HCT116 (cell line): Measurements from ENCODE around the gene RAP1A. TPM values are rescaled to one million over a fixed set of nuclear protein-coding genes. Genes with fewer than 3 reads are reported as not detected.
A peak's percentile ranks its signal among the peaks of the same experiment; 100 is the strongest.

ENCODE experiments used
- ATAC-seq: fragments of 200-7000 bp; cut with Tn5 transposase; 2 replicates; pipeline ENCODE4 v1.9.1; 2020; ENCODE audit warnings: mild to moderate bottlenecking, moderate library complexity
- BruUV-seq: library from RNA; stranded (reverse); fragments of 400-500 nt; replicated peaks from 2 replicates; lab custom pipeline; 2021; lab: Mats Ljungman, UMichigan
- CTCF ChIA-PET: fragments of 300-600 bp; sonication (Branson Sonifier 250); formaldehyde crosslinking; loops from one replicate; lab custom pipeline; 2021; ENCODE audit warnings: antibody characterized with exemption; lab: Charles Lee
- POLR2A ChIA-PET: fragments of 300-600, 350-600 bp; sonication (Branson Sonifier 250); formaldehyde crosslinking; loops from one replicate; lab custom pipeline; 2021; ENCODE audit warnings: antibody characterized with exemption; lab: Charles Lee
- RAD21 ChIA-PET, 2 experiments: fragments of 300-600 bp; sonication (Branson Sonifier 250); formaldehyde crosslinking; loops; one replicate each; lab custom pipeline; 2023; ENCODE audit warnings: low total read pairs in 2 of 2; ENCODE audit not compliant: uncharacterized antibody in 2 of 2, unreplicated experiment in 2 of 2, low non-redundant PET in 1 of 2; lab: Charles Lee
- DNase-seq: peaks from one replicate; pipeline ENCODE4 v3.0.0-alpha.2; 2010; ENCODE audit warnings: low read depth, low spot score
- H2AFZ ChIP-seq: fragments of 200-600 bp; shearing (Covaris generic), sonication (generic); 2 replicates; pipeline ENCODE4 v1.6.1; 2017; ENCODE audit warnings: low read depth, mixed run types, mixed read lengths, antibody characterized with exemption, low read length; ENCODE audit not compliant: poor library complexity, severe bottlenecking
- H3K27ac ChIP-seq: 2 replicates; pipeline ENCODE4 v1.5.1; 2012; ENCODE audit warnings: low read depth, low read length
- H3K27me3 ChIP-seq: fragments of 200-600 bp; sonication (generic); 2 replicates; pipeline ENCODE4 v1.6.1; 2016; ENCODE audit warnings: mixed run types, low read length, mixed read lengths; ENCODE audit not compliant: insufficient read depth
- H3K36me3 ChIP-seq, 2 experiments: fragments of 200-500 bp in 1 of 2; fragments of 200-600 bp in 1 of 2; sonication (Bioruptor generic) in 1 of 2; sonication (generic) in 1 of 2; 2 replicates each; pipeline versions ENCODE4 v1.5.1 to v1.6.1; 2014 to 2016; ENCODE audit warnings: low read length in 2 of 2, inconsistent platforms in 1 of 2, mixed read lengths in 1 of 2, mixed run types in 1 of 2; ENCODE audit not compliant: insufficient read depth in 2 of 2, control insufficient read depth in 1 of 2
- H3K4me1 ChIP-seq, 2 experiments: fragments of 200-600 bp in 1 of 2; sonication (generic) in 1 of 2; 2 replicates each; pipeline versions ENCODE4 v1.5.1 to v1.6.1; 2012 to 2017; ENCODE audit warnings: low read length in 2 of 2, inconsistent platforms in 1 of 2, mild to moderate bottlenecking in 1 of 2, mixed read lengths in 1 of 2, mixed run types in 1 of 2, moderate library complexity in 1 of 2; ENCODE audit not compliant: insufficient read depth in 2 of 2, control insufficient read depth in 1 of 2
- H3K4me2 ChIP-seq: fragments of 200-600 bp; sonication (generic); 2 replicates; pipeline ENCODE4 v1.6.1; 2017; ENCODE audit warnings: mixed run types, low read length, mixed read lengths
- H3K4me3 ChIP-seq, 2 experiments: fragments of 200-600 bp in 1 of 2; sonication (generic) in 1 of 2; replicated peaks in 1 of 2; 2 replicates each; pipeline ENCODE4 v1.5.1; 2011 to 2016; ENCODE audit warnings: low read length in 2 of 2, control low read depth in 1 of 2, low read depth in 1 of 2, mild to moderate bottlenecking in 1 of 2, mixed read lengths in 1 of 2, mixed run types in 1 of 2
- H3K79me2 ChIP-seq: fragments of 200-600 bp; sonication (generic); 2 replicates; pipeline ENCODE4 v1.6.1; 2017; ENCODE audit warnings: mild to moderate bottlenecking, mixed run types, low read length, moderate library complexity, mixed read lengths; ENCODE audit not compliant: insufficient read depth
- H3K9ac ChIP-seq: fragments of 200-600 bp; sonication (generic); 2 replicates; pipeline ENCODE4 v1.6.1; 2016; ENCODE audit warnings: low read length, mixed read lengths
- H3K9me2 ChIP-seq: fragments of 200-600 bp; sonication (generic), shearing (Covaris generic); 2 replicates; pipeline ENCODE4 v1.6.1; 2017; ENCODE audit warnings: mixed run types, mild to moderate bottlenecking, moderate library complexity; ENCODE audit not compliant: insufficient read depth
- H3K9me3 ChIP-seq, 2 experiments: fragments of 200-500 bp in 1 of 2; fragments of 200-600 bp in 1 of 2; sonication (Bioruptor generic) in 1 of 2; sonication (generic) in 1 of 2; 2 replicates each; pipeline ENCODE4 v1.6.1; 2014 to 2017; ENCODE audit warnings: low read length in 2 of 2, mixed read lengths in 2 of 2, inconsistent platforms in 1 of 2, low read depth in 1 of 2, mild to moderate bottlenecking in 1 of 2, mixed run types in 1 of 2, moderate library complexity in 1 of 2; ENCODE audit not compliant: control insufficient read depth in 1 of 2, insufficient read depth in 1 of 2
- H4K20me1 ChIP-seq: fragments of 200-600 bp; sonication (generic), shearing (Covaris generic); 2 replicates; pipeline ENCODE4 v1.6.1; 2017; ENCODE audit warnings: mixed run types, mild to moderate bottlenecking, moderate library complexity; ENCODE audit not compliant: insufficient read depth
- EGR1 ChIP-seq: IDR thresholded peaks from 2 replicates; pipeline ENCODE4 v1.6.1; 2012; ENCODE audit warnings: low read depth
- REST ChIP-seq: IDR thresholded peaks from 2 replicates; pipeline ENCODE4 v1.6.1; 2012; ENCODE audit warnings: low read depth
- ZNF274 ChIP-seq: fragments of 200-500 bp; sonication (Bioruptor generic); IDR thresholded peaks from 2 replicates; pipeline ENCODE4 v1.6.1; 2014; ENCODE audit warnings: mild to moderate bottlenecking, low read depth, low read length, inconsistent platforms
- intact Hi-C: fragments of 100-400 bp; cut with micrococcal nuclease; formaldehyde crosslinking; loops from 2 replicates; pipeline ENCODE4 v1.10.0; 2022
- total RNA-seq: library from RNA; stranded (reverse); gene quantifications from one replicate; pipeline ENCODE4 v1.2.1, GENCODE V29; 2021; ENCODE audit not compliant: unreplicated experiment
- TF ChIP-seq, protein P1 (sequence below): IDR thresholded peaks from 2 replicates; pipeline ENCODE4 v1.6.1; 2012

Gene RAP1A
- total RNA-seq, 1 experiment from 2014 or later = 46.2 TPM

- Histone ChIP-seq H3K4me3 (peak overlapping the region; percentile 80), H3K9ac (peak overlapping the region; percentile 76), H2AFZ (no peak overlapping the region), H3K4me2 (peak overlapping the region; percentile 94), H3K4me1 (peaks cover 9 to 17% of the 10 kb centered on the region in 2 experiments), H3K27ac (no peak overlapping the region), H3K27me3 (no peaks in the 10 kb centered on the region), H3K36me3 (no peaks in the 10 kb centered on the region), H3K9me3 (no peaks in the 10 kb centered on the region), H4K20me1 (no peaks in the 10 kb centered on the region), H3K79me2 (peaks cover 51% of the 10 kb centered on the region), H3K9me2 (no peaks in the 10 kb centered on the region)
- RAD21 ChIA-PET = interaction anchor here in 1 of 2 experiments (0.6 kb wide), 2 partner anchors 79 to 399 kb away, joined by 4 read pairs; no protein-coding TSS in a partner anchor
- POLR2A ChIA-PET = interaction anchor here (0.6 kb wide), 1 partner anchor 65 kb away, joined by 3 read pairs; no protein-coding TSS in a partner anchor
- TF ChIP-seq, protein P1, sequence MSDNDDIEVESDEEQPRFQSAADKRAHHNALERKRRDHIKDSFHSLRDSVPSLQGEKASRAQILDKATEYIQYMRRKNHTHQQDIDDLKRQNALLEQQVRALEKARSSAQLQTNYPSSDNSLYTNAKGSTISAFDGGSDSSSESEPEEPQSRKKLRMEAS = peak; percentile 68
- TF ChIP-seq ZNF274 = no peak
- no peak for TF ChIP-seq REST
- TF ChIP-seq EGR1 = 0 out of 2 replicates have a peak, but pooled peaks have one; percentile 8
- DNase-seq (no peak), ATAC-seq (no peak)
- CTCF ChIA-PET = interaction anchor here (2.0 kb wide), 1 partner anchor 112 kb away, joined by 9 read pairs; no protein-coding TSS in a partner anchor
- no TSS peak for BruUV-seq
- intact Hi-C loops = no loop called here
Observed at GRCh38 chr1:111620441-111620971, 917 bp downstream of the RAP1A start.
